CD14-positive monocyte (primary cell): ENCODE measurements around the gene ATXN1L. TPM values are rescaled to one million over a fixed set of nuclear protein-coding genes. Genes with fewer than 3 reads are reported as not detected.

Source experiments
- polyA plus RNA-seq, 3 donors: library from polyadenylated mRNA; depleted of rRNA in 1 of 3; unstranded in 2 of 3; stranded (reverse) in 1 of 3; fragments of 300-500 nt in 2 of 3; fragments of >200 nt in 1 of 3; fragmentation: Illumina TruSeq in 2 of 3; gene quantifications; 1 replicate in 2 of 3; 2 replicates in 1 of 3; pipeline ENCODE4 v1.2.3, GENCODE V29; 2012 to 2021

Gene ATXN1L
- polyA plus RNA-seq, 3 donors = 6.7 to 27.9 (median 10.0) TPM

Other genes with a start within 250 kb of the ATXN1L start
- under 1 TPM in 1 of 3 donors, not detected in 2; 0.12 TPM for gene MARVELD3, start 219.8 kb upstream of the ATXN1L start, polyA plus RNA-seq
- gene PHLPP2, start 121.3 kb upstream of the ATXN1L start, polyA plus RNA-seq = 1 to 10 TPM in 2 of 3 donors, under 1 TPM in 1; 0.57 to 2.5 (median 1.4) TPM
- gene AP1G1, start 37.1 kb upstream of the ATXN1L start, polyA plus RNA-seq = 10 to 100 TPM in 2 of 3 donors, 1 to 10 TPM in 1; 6.7 to 43.8 (median 10.7) TPM
- gene ZNF821, start 38.2 kb downstream of the ATXN1L start, polyA plus RNA-seq = 1 to 10 TPM; 3.1 to 5.4 (median 4.9) TPM
- gene IST1, start 49.6 kb downstream of the ATXN1L start, polyA plus RNA-seq = 100 to 1,000 TPM in 2 of 3 donors, 10 to 100 TPM in 1; 81.3 to 233 (median 102) TPM
- under 1 TPM in 1 of 3 donors, not detected in 2; 0.03 TPM for gene PKD1L3, start 154.4 kb downstream of the ATXN1L start, polyA plus RNA-seq
- gene DHODH, start 162.8 kb downstream of the ATXN1L start, polyA plus RNA-seq = 1 to 10 TPM; 2.2 to 3.8 (median 2.4) TPM
- 10 to 100 TPM in 2 of 3 donors, 1 to 10 TPM in 1; 9.3 to 59.4 (median 47.8) TPM for gene HP, start 208.5 kb downstream of the ATXN1L start, polyA plus RNA-seq
- gene HPR, start 217.2 kb downstream of the ATXN1L start, polyA plus RNA-seq = not detected
- gene TXNL4B, start 247.6 kb downstream of the ATXN1L start, polyA plus RNA-seq = 10 to 100 TPM in 1 of 3 donors, 1 to 10 TPM in 2; 6.4 to 10.9 (median 7.0) TPM
- 10 to 100 TPM in 2 of 3 donors, 1 to 10 TPM in 1; 9.1 to 91.5 (median 19.2) TPM for gene DHX38, start 247.9 kb downstream of the ATXN1L start, polyA plus RNA-seq